Measurements from ENCODE around the gene CYP8B1. TPM values are rescaled to one million over a fixed set of nuclear protein-coding genes. Genes with fewer than 3 reads are reported as not detected.

The CYP8B1 gene
- total and polyA plus RNA-seq, 2 of the 8 experiments (the other 6 are each of a cell fraction or from before 2014, with no cell fraction given) = not detected

DNA sequence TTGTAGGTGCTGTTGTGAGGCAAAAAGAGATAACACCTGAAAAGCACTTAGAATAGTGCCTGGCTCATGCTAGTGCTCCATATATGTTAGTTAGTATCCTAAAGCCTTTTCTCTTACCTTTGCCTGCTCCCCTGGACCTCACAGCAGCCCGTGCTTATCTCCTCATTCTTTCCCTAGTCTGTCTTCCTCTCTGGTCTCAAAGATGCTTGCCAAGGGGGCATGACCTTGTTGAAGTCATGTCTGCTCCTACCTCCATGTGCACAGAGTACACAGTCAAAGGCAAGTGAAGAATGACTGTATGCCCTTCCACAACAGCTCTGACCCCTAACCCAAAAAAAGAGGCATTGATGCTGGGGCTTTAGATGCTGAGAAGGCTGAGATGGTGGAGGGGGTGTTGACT lies 722 bp upstream of the CYP8B1 start:
- no peak for FAIRE-seq
- H3K79me2 ChIP-seq (ENCODE audit: control insufficient read depth in 1 of 2, insufficient read depth in 2 of 2, low read length in 2 of 2) = no peaks in the 10 kb centered on the region
- H4K20me1 ChIP-seq (replicated peaks in 1 of 2; ENCODE audit: control insufficient read depth in 1 of 2, insufficient read depth in 2 of 2, low read length in 2 of 2) = no peaks in the 10 kb centered on the region
- TF ChIP-seq HDAC2 (IDR thresholded peaks at IDR 0.05; ENCODE audit: borderline replicate concordance in 1 of 2, low read depth in 2 of 2, low read length in 2 of 2) (no peak), YY1 (IDR thresholded peaks at IDR 0.05; ENCODE audit: low read depth, low read length) (no peak), TAF1 (IDR thresholded peaks at IDR 0.05; ENCODE audit: low read depth, low read length) (no peak)
- H2BK5ac ChIP-seq (ENCODE audit: low read depth, low read length) = no peak overlapping the region
- H2AK5ac ChIP-seq (ENCODE audit: low read depth, low read length) = no peak overlapping the region
- H2AFZ ChIP-seq (ENCODE audit: low read length) = no peak overlapping the region
- H4K5ac ChIP-seq (ENCODE audit: insufficient read length, low read depth, low read length) = no peak overlapping the region
- no peak overlapping the region for H3K14ac ChIP-seq (ENCODE audit: insufficient read length)
- H3K18ac ChIP-seq (ENCODE audit: extremely low read depth, low read length) = no peak overlapping the region
- no peaks in the 10 kb centered on the region for H3K36me3 ChIP-seq (ENCODE audit: control insufficient read depth in 2 of 4, insufficient read depth in 4 of 4, low read length in 3 of 4)
- ChIA-PET CTCF (ENCODE audit: partially characterized antibody) (interaction anchor here (1.0 kb wide), 1 partner anchor 29 kb away, joined by 3 read pairs; no protein-coding TSS in a partner anchor), POLR2A (ENCODE audit: partially characterized antibody) (no interaction called here)
- H3K4me3 ChIP-seq (ENCODE audit: extremely low read depth in 1 of 4, insufficient read depth in 2 of 4, low read depth in 3 of 4, low read length in 4 of 4) = no peak overlapping the region
- H3K27me3 ChIP-seq (replicated peaks in 1 of 4; ENCODE audit: control insufficient read depth in 3 of 4, extremely low read depth in 1 of 4, insufficient read depth in 3 of 4, low read length in 3 of 4) = peaks cover 0 to 2% (median 0%) of the 10 kb centered on the region in 4 experiments; a peak in 1 of 7 replicates
- no peak overlapping the region for H2BK15ac ChIP-seq (ENCODE audit: low read length)
- H2BK12ac ChIP-seq (ENCODE audit: low read depth, low read length) = no peak overlapping the region
- no peak overlapping the region for H3K23ac ChIP-seq (ENCODE audit: insufficient read length)
- no peak overlapping the region for H4K8ac ChIP-seq (ENCODE audit: extremely low read depth, insufficient read depth, low read length)
- no peak overlapping the region for H2BK20ac ChIP-seq (ENCODE audit: low read length)
- H3K4ac ChIP-seq (replicated peaks; ENCODE audit: insufficient read length, low read depth, low read length) = no peak overlapping the region
- H4K91ac ChIP-seq (replicated peaks; ENCODE audit: insufficient read length, low read length) = no peak overlapping the region
- peaks cover under 1 to 8% (median 3%) of the 10 kb centered on the region in 4 experiments; a peak in 3 of 7 replicates for H3K4me1 ChIP-seq (replicated peaks in 1 of 4; ENCODE audit: control insufficient read depth in 3 of 4, insufficient read depth in 4 of 4, low read length in 3 of 4)
- no peaks in the 10 kb centered on the region for H3K79me1 ChIP-seq (ENCODE audit: low read depth, low read length)
- H3K23me2 ChIP-seq (ENCODE audit: low read depth, low read length) = no peaks in the 10 kb centered on the region; the same call in 1 of the 2 replicates
- H2BK120ac ChIP-seq (replicated peaks; ENCODE audit: low read depth, low read length) = no peak overlapping the region
- DNase-seq (ENCODE audit: low read depth in 1 of 2, low spot score in 2 of 2) = no peak
- H3K56ac ChIP-seq (replicated peaks; ENCODE audit: insufficient read length, low read depth, low read length) = no peak overlapping the region
- no peaks in the 10 kb centered on the region for H3K9me3 ChIP-seq (ENCODE audit: insufficient read depth in 2 of 2, low read depth in 1 of 2, low read length in 1 of 2)
- WGBS, 2 experiments (ENCODE audit: extremely low coverage in 1 of 2, insufficient coverage in 1 of 2, insufficient read length in 1 of 2, insufficient replicate concordance in 2 of 2, low coverage in 1 of 2, low lambda C conversion rate in 2 of 2, missing lambda C conversion rate in 1 of 2) = 90% methylated on average over 1 of the region's 1 CpG; no CpG with 5 or more reads in 1 of the 2 experiments
- no peak overlapping the region; a peak in 1 of 7 replicates for H3K9ac ChIP-seq (replicated peaks in 1 of 4; ENCODE audit: extremely low read depth in 1 of 4, low read depth in 3 of 4, low read length in 3 of 4)
- H3K27ac ChIP-seq (ENCODE audit: low read depth, low read length) = no peak overlapping the region
- no peak overlapping the region for H3K4me2 ChIP-seq (ENCODE audit: insufficient read depth in 1 of 2, low read depth in 2 of 2, low read length in 2 of 2)

All from H1 (cell line).